Left forelimb (tissue), 1 donor: ENCODE measurements around the gene PRM1.
"Not testable (repeated sequence)": the region's sequence is repeated elsewhere in the genome, so short reads cannot be mapped to it uniquely, and the experiment has no call there.

ENCODE experiments used
- DNase-seq: peaks from one replicate; pipeline ENCODE4 v3.0.0-alpha.2; 2018; ENCODE audit warnings: low spot score

Gene PRM1

GRCh38 chr16:11314309-11314894 lies 33.3 kb upstream of the PRM1 start:
- DNase-seq = no peak

DNA sequence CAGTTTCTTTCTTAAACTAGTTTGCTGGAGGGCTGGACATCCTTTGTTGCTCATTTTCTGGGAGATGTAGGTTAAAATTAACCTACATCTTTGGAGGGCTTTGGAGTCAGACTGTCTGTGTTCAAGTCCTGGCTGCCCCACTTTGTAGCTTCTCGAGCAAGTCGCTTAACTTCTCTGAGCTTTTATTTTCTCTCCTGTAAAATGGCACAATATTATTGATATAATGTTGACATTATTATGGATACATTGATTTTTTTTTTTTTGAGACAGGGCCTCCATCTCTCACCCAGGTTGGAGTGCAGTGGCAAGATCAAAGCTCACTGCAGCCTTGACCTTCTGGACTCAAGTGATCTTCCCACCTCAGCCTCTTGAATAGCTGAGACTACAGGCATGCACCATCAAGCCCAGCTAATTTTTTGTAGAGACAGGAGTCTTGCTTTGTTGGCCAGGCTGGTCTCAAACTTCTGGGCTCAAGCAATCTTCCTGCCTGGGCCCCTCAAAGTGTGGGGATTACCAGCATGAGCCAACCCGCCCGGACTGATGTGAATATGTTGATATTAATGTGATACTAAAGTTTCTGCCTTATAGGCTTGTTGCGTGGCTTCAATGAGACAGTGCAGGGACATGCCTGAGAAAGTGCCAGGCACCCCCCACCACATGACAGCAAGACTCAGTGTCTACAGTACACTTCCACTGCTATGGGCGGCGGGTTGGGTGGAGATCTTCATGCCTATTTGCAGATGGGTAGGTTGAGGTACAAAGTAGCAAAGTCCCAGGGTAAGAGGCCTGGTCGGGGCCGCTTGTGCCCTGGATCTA lies 32.6 kb upstream of the PRM1 start:
- no peak for DNase-seq

DNA sequence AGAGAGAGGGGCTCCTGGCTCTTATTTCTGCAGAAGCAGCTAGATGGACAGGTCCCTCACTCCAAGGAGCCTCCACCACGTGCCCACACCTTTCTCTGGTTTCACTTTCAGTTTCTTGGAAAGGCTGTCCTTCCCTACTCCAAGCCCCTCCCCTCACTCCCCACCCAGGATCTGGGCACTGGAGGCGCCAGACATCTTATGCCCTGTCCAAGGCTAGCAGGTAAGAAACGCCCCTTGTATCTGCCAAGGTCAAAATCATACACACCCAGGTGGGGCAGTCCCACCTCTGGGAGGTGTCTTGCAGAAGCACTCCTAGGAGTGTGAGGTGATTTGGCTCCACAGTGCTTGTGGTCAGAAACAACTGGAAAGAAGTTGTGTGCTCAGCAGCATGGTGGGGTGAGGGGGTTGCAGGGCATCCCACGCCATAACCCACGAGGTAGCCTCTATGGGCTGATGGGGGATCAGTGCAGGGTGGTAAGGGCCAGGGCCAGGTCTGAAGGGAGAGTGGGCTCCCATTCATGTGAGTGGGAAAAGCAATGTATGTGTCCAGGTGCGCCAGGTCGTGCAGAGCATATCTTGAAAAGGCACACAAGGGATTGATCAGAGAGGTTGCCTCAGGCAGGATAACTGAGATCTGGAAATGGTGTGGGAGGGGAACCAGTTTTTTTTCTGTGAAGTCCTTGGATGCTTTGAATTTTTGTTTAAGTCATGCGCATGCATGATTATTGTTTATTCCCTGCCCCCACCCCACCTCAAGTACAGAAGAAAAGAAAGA lies 31.8 kb upstream of the PRM1 start:
- DNase-seq = no peak

DNA sequence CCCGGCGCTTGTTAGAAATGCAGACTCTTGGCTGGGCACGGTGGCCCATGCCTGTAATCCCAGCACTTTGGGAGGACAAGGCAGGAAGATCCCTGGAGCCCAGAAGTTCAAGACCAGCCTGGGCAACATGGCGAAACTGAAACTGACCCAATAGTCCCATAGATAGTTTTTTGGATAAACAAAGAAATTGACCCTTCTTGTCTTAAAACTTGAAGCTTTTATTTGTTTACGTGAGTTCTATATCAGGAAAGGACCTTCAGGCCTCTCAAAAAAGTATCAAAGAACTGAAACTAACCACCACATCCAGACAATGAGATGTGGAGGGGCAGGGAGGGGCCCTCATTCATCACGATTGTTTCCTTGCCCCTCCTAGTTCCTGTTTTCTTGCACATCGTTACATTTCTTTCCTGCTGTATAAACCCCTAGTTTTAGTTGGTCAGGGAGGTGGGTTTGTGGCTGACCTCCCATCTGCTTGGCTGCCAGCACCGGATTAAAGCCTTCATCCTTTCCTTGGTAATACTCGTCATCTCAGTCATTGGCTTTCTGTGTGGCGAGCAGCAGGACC lies 29.9 kb upstream of the PRM1 start:
- DNase-seq = no peak

DNA sequence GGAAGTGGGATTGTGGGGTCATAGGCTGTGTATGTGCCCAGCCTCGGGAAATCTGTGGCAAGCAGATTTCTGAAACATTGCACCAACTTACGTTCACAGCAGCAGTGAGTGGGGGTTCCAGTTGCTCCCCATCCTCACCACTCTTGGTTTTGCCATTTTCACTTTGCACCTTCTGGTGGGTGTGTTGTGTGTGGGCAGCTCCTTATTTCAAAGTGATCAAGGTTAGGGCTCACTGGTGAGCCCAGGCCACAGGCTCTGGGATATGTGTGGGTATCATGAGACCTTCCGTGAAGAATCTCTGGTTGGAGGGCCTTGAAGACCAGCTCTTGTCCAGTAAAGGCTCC lies 29.5 kb upstream of the PRM1 start:
- no peak for DNase-seq

GRCh38 chr16:11309895-11310633 lies 28.9 kb upstream of the PRM1 start:
- no peak for DNase-seq

- no peak for DNase-seq
These were observed 27.6 kb upstream of the PRM1 start for GRCh38 chr16:11308493-11309283.

- DNase-seq = no peak
These were observed 26.7 kb upstream of the PRM1 start for GRCh38 chr16:11307639-11308492.

DNA sequence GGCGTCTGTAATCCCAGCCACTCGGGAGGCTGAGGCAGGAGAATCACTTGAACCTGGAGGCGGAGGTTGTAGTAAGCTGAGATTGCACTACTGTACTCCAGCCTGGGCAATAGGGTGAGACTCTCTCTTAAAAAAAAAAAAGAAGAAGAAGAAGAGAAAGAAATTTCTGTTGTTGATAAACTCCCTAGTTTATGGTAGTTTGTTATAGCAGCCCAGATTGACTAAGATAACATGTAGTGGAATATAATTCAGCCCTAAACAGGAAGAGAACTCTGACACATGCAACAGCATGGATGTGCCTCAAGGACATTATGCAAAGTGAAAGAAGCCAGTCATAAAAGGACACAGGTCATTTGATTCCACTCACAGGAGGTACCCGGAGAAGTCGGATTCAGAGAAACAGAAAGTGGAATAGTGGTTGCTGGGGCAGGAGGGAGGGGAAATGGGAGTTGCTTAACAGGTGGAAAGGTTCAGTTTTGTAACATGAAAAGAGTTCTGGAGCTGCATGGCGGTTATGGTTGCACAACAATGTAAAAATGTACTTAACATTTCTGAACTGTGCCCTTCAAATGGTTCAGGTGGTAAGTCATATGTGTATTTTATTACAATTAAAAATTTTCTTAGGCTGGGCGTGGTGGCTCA lies 26.0 kb upstream of the PRM1 start:
- no peak for DNase-seq

GRCh38 chr16:11306381-11306780 lies 25.3 kb upstream of the PRM1 start:
- no peak for DNase-seq

GRCh38 chr16:11303405-11304138 lies 22.4 kb upstream of the PRM1 start:
- no peak for DNase-seq

DNA sequence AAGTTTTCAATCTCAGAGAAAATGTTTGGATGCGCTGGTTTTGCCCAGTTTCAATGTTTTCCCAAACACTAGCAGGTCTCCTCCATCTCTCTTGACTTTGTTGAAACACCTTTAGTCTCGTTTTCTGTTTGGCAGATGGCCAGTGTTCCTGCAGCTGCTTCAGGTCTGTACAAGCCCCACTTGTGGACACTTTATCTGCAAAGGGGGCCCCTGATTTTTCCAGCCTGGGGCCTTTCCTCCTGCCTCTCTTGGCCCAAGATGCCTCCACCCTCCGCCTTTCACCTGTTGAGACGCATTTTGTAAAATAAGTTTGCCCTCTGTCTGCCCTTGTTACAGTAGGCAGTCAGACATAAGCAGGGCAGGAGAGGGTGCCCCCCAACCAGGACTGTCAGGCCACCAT lies 21.8 kb upstream of the PRM1 start:
- no peak for DNase-seq

- DNase-seq = no peak
These were observed 20.7 kb upstream of the PRM1 start for GRCh38 chr16:11301645-11302501.

DNA sequence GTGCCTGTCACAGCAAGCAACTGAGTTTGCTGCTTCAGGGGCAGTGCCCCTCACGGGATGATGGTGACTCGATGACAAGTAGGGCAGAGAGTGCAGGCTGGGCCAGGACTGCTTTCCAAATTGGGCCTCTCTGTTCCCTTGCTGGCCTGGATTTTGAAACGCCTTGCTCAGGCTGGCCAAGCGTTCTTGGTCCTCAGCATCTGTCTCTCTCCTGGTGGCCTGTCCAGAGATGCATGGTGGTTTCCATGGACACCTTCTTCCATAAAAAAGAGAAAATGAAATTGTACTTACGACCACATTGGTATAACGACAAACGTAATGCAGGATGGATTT lies 19.4 kb upstream of the PRM1 start:
- no peak for DNase-seq

GRCh38 chr16:11299865-11300559 lies 18.9 kb upstream of the PRM1 start:
- no peak for DNase-seq

- not testable (repeated sequence) for DNase-seq
These were observed 17.9 kb upstream of the PRM1 start for GRCh38 chr16:11298950-11299547.
